Progenitor cell of endocrine pancreas (in vitro differentiated cells): ENCODE data around the gene TMEM187. TPM values are rescaled to one million over a fixed set of nuclear protein-coding genes. Genes with fewer than 3 reads are reported as not detected.
A peak's percentile ranks its signal among the peaks of the same experiment; 100 is the strongest.
"Not testable (repeated sequence)": the region's sequence is repeated elsewhere in the genome, so short reads cannot be mapped to it uniquely, and the experiment has no call there.

Source experiments
- DNase-seq: peaks from one replicate; pipeline ENCODE4 v3.0.0; 2021; ENCODE audit warnings: low spot score; ENCODE audit not compliant: unreplicated experiment
- H3K27ac Mint-ChIP-seq: 2 replicates; pipeline ENCODE4 v1.8.0; 2021; ENCODE audit warnings: mild to moderate bottlenecking, moderate library complexity, mixed read lengths
- H3K27me3 Mint-ChIP-seq: 2 replicates; pipeline ENCODE4 v1.8.0; 2021; ENCODE audit warnings: mixed read lengths
- H3K36me3 Mint-ChIP-seq: 2 replicates; pipeline ENCODE4 v1.8.0; 2022; ENCODE audit warnings: mixed read lengths; ENCODE audit not compliant: insufficient read depth
- H3K4me1 Mint-ChIP-seq: 2 replicates; pipeline ENCODE4 v1.8.0; 2021; ENCODE audit warnings: low read depth, mixed read lengths
- H3K4me3 Mint-ChIP-seq: 2 replicates; pipeline ENCODE4 v1.8.0; 2021; ENCODE audit warnings: low read depth, mild to moderate bottlenecking, moderate library complexity, mixed read lengths
- H3K9me3 Mint-ChIP-seq: 2 replicates; pipeline ENCODE4 v1.8.0; 2021; ENCODE audit warnings: low read depth, mixed read lengths
- CTCF ChIP-seq: fragments of 200-600 bp; sonication (generic); IDR thresholded peaks from one replicate; pipeline ENCODE4 v1.5.0; 2021; ENCODE audit warnings: antibody characterized with exemption, mild to moderate bottlenecking; ENCODE audit not compliant: unreplicated experiment
- total RNA-seq: library from RNA; stranded (reverse); gene quantifications from 2 replicates; pipeline ENCODE4 v1.2.1, GENCODE V29; 2021

The TMEM187 gene
- total RNA-seq, 1 donor from 2014 or later, result 11.7 TPM

- Mint-ChIP-seq H3K4me1 (no peaks in the 10 kb centered on the region), H3K9me3 (no peaks in the 10 kb centered on the region), H3K4me3 (no peak overlapping the region), H3K27ac (no peak overlapping the region), H3K36me3 (peaks cover 2% of the 10 kb centered on the region), H3K27me3 (no peaks in the 10 kb centered on the region)
- TF ChIP-seq CTCF, result no peak
- DNase-seq, result no peak
These were observed 18.5 kb downstream of the TMEM187 start for GRCh38 chrX:153991013-153991580.

GRCh38 chrX:153992180-153992579 lies 19.6 kb downstream of the TMEM187 start:
- TF ChIP-seq CTCF, result no peak
- no peak for DNase-seq
- H3K9me3 Mint-ChIP-seq, result peaks cover 3% of the 10 kb centered on the region
- no peak overlapping the region for H3K27ac Mint-ChIP-seq
- H3K27me3 Mint-ChIP-seq, result no peaks in the 10 kb centered on the region
- H3K4me3 Mint-ChIP-seq, result no peak overlapping the region
- peaks cover 2% of the 10 kb centered on the region for H3K36me3 Mint-ChIP-seq
- no peaks in the 10 kb centered on the region for H3K4me1 Mint-ChIP-seq

- TF ChIP-seq CTCF, result no peak
- no peaks in the 10 kb centered on the region for H3K27me3 Mint-ChIP-seq
- peaks cover 3% of the 10 kb centered on the region for H3K9me3 Mint-ChIP-seq
- no peak overlapping the region for H3K4me3 Mint-ChIP-seq
- H3K27ac Mint-ChIP-seq, result peak overlapping the region; percentile 71
- no peaks in the 10 kb centered on the region for H3K4me1 Mint-ChIP-seq
- DNase-seq, result no peak
- H3K36me3 Mint-ChIP-seq, result peaks cover 2% of the 10 kb centered on the region
These were observed 20.5 kb downstream of the TMEM187 start for GRCh38 chrX:153993079-153993478.

- Mint-ChIP-seq H3K4me1 (no peaks in the 10 kb centered on the region), H3K9me3 (peaks cover 3% of the 10 kb centered on the region)
- TF ChIP-seq CTCF, result no peak
These were observed 21.4 kb downstream of the TMEM187 start for GRCh38 chrX:153993978-153994377.

GRCh38 chrX:153994398-153994797 lies 21.8 kb downstream of the TMEM187 start:
- H3K4me1 Mint-ChIP-seq, H3K4me3 Mint-ChIP-seq, H3K36me3 Mint-ChIP-seq, H3K27me3 Mint-ChIP-seq, H3K9me3 Mint-ChIP-seq, DNase-seq, H3K27ac Mint-ChIP-seq: not testable (repeated sequence)

More at GRCh38 chrX:153993978-153994377, 21.4 kb downstream of the TMEM187 start:
- Mint-ChIP-seq H3K4me3 (no peak overlapping the region), H3K27me3 (no peaks in the 10 kb centered on the region), H3K27ac (no peak overlapping the region), H3K36me3 (peaks cover 2% of the 10 kb centered on the region)
- DNase-seq, result no peak

GRCh38 chrX:153995504-153995903 lies 22.9 kb downstream of the TMEM187 start:
- H3K27ac Mint-ChIP-seq, result no peak overlapping the region
- H3K4me1 Mint-ChIP-seq, result peaks cover 2% of the 10 kb centered on the region
- no peak for DNase-seq
- H3K4me3 Mint-ChIP-seq, result no peak overlapping the region
- peaks cover 2% of the 10 kb centered on the region for H3K36me3 Mint-ChIP-seq
- no peaks in the 10 kb centered on the region for H3K27me3 Mint-ChIP-seq
- no peak for TF ChIP-seq CTCF
- H3K9me3 Mint-ChIP-seq, result peaks cover 6% of the 10 kb centered on the region
